RPMI7951 (cell line): ENCODE results near the gene SLC4A1. TPM values are rescaled to one million over a fixed set of nuclear protein-coding genes. Genes with fewer than 3 reads are reported as not detected.

Experiments used
- DNase-seq: peaks from one replicate; pipeline ENCODE4 v3.0.0-alpha.2; 2012; ENCODE audit warnings: low read depth
- total RNA-seq: library from RNA; depleted of rRNA; stranded (reverse); fragments of >200 nt; shearing (Covaris generic); gene quantifications from 2 replicates; pipeline ENCODE4 v1.2.3, GENCODE V29; 2014

Gene SLC4A1
- total RNA-seq, 1 experiment from 2014 or later = not detected

GRCh38 chr17:44283344-44284023, 15.5 kb upstream of the SLC4A1 start:
- DNase-seq = no peak

GRCh38 chr17:44282264-44282663, 14.3 kb upstream of the SLC4A1 start:
- no peak for DNase-seq

DNA sequence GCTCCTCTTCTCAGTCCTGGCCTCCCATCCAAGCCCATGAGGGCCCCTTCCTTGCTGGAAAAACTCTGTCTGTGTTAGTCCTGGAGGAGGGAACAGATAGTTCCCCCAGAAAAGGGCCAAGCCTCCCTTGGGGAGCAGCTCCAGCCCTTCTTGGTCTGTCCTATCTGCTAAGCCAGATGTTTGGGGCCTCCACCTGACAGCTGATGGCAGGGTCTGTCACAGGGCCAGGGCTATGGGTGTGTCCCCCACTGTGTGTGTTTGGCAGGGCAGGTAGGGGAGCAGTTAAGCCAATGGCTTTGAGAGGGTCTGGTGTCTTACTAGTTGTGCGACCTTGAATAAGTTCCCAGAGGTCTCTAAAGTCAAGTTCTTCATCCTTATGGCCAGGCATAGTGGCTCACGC, 13.6 kb upstream of the SLC4A1 start:
- no peak for DNase-seq

- no peak for DNase-seq
Observed at GRCh38 chr17:44280392-44280937, 12.5 kb upstream of the SLC4A1 start.

DNA sequence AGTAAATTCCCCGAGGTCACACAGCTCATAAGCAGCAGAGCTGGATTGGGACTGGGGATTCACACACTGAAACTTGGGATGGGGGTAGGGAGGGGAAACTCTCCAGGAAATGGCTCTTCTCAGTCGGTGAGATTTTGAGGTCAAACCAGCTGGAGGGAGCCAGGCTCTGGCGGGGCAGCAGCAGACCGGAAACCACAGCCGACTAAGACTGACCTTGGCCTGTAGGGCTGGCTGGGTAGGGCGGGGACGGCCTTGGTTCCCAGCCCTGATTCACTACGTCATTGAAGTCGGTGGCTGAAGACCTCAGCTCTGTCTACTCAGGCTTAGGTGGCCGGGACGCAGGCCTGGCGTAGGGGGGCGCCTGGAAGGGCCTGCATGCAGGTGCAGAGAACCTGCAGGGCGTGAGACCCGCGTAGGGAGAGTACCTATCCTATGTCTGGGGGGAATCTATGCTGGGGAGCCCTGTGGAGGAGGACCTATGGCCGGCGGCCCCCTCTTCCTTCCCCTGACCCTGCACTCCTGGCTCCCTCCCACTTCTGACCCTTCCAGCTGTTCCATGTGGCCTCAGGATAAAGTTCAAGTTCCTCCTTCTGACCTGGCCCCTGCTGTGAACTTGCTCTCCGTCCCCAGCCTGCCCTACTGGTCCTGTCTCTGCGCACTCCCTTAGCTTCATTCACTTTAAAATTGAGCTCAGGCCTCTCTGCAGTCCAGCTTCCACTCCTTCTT, 11.9 kb upstream of the SLC4A1 start:
- peak; percentile 92 for DNase-seq

DNA sequence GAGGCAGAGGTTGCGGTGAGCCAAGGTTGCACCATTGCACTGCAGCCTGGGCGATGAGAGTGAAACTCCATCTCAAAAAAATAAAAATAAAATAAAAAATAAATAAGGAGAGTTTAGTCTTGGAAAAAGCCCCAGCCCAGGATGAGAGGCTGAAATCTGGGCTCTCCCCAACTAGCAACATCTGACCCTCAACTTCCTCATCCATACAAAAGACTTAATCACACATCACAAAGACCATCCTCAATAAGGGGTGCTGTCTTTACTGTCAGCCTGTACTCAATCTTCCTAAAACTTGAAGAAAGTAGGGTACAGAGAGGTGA, 11.4 kb upstream of the SLC4A1 start:
- DNase-seq = no peak

DNA sequence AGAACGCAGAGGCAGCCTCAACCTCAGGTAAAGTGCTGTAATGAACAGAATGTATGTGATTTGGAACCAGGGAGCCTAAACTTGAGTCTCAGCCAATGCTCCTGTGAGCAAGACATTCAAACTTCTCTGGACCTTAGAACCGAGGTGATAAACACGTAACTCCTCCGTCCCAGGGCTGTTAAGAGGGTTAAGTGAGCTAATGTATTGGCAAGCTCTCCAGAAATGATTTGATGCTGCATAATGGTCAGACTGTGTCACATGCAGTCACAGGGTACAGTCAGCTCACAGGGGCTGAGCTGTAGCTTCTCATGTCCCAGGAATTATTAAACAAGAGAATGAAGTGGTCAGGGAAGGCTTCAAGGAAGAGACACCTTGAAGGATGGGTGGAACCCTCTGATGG, 10.0 kb upstream of the SLC4A1 start:
- DNase-seq = no peak

GRCh38 chr17:44273607-44274006, 5.7 kb upstream of the SLC4A1 start:
- no peak for DNase-seq

GRCh38 chr17:44272954-44273353, 5.0 kb upstream of the SLC4A1 start:
- DNase-seq = no peak

DNA sequence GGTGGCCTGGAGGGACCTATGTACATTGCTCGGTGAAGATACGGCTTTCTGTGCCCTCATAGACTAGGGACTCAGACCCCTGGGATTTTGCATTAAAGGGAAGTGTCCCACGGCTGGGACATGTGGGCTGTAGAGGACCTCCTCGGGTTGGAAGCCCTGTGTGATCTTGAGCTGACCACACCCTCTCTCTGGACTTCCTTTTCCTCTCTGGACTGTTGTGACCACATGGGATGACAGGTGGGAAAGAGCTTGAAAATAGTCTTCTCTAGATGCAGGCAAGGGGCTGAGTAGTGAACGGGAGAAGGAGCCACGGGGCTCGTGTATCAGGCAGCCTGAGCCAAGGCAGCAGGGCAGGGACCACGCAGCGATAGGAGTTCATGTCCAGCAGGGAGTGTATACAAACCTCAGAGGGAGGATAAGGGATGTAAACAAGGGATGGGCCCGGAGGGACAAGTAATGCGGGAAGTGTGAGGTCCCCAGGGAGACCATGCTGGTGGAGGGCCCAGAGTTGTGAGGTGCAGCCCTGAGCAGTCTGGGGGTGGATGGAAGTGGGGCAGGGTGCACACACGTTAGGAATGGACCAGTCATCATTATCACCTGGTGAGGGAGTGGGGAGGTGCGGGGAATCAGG, 4.5 kb upstream of the SLC4A1 start:
- no peak for DNase-seq

DNA sequence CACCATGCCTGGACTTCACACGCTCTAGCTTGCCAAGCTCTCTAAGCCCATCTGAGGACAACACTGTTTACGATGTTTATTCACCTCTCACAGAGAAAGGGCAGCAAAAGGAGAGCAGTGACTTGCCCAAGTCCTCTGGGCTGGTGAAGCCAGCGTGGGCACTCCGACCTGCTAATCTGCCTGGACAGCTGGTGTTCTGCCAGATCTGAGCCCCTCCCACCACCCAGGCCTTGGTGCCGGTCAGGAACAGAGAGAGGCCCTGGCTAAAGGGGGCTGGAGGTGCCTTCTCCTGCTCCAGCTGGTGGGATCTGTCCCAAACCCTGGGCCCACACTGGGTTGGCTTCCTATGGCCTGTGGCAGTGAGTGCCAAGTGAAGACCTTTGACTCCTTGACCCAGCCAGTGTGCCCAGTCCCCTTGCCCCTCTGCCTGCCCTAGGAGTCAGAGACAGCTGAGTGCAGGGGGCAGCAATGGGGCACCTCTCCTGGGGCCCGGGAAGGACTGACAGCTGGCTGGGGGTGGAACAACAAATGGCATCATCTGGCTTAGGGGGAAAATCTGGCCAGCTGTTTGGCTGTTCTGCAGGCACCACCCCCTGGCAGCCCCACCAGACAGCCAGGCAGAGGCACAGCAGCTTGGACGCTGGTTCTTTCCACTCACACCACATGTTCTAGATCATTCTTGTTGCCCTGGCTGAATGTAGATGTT, 1.8 kb upstream of the SLC4A1 start:
- no peak for DNase-seq

GRCh38 chr17:44268709-44269534, 987 bp upstream of the SLC4A1 start:
- no peak for DNase-seq

- no peak for DNase-seq
Observed at GRCh38 chr17:44267165-44267455, 825 bp downstream of the SLC4A1 start.

DNA sequence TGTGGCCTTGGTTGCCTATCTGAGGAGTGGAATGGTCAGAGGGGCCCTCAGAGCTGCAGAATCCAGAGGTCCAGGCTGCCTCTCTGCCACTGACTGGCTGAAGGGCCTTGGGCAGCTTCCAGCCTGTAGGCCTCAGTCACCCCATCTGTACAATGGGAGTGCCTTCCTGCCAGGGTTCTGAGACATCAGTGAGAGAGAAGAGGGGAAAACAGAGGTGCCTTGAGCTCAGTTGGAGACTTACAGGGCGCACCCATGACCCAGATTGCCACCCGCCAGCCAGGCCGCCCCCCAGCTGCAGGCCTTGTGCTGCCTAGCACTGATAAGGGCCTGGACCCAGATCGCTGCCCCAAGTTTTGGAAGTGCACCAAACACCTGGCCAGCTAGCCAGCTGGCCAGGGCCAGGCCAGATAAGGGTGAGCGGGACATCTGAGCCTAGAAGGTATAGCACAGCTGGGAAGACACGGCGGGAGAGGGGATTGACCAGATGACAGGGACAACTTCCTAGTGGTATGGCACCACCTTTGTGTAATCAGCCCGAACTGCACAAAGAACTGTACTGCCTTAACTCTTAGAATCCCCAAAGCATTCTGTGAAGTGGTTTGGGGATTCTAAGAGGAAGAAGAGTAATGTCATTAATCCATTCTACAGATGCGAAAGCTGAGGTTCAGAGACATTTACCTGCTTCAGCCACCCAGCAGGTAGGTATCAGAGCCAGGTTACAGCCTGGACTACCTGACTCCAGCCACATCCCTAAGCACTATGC, 1.4 kb downstream of the SLC4A1 start:
- no peak for DNase-seq

DNA sequence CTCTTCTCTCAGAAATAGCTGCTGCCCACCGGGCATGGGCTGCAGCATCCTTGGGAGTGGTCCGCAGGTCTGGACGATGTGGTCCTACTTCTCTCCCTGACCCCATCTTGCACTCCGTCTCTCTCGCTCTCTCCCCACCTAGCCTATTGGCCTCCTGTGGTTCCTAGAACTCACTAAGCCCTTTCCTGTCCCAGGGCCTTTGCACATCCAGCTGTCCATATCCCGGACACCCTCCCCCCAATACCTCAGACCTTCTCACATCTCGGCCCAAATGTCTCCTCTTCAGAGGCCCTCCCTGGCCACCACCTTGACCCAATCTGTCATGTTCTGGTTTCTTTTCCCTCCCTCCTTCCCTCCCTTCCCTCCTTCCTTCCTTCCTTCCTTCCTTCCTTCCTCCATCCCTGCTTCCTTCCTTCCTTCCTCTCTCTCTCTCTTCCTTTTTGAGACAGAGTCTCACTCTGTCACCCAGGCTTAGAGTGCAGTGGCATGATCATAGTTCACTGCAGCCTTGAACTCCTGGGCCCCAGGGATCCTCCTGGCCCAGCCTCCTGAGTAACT, 4.5 kb downstream of the SLC4A1 start:
- DNase-seq = no peak

GRCh38 chr17:44262654-44263225, 5.2 kb downstream of the SLC4A1 start:
- no peak for DNase-seq

DNA sequence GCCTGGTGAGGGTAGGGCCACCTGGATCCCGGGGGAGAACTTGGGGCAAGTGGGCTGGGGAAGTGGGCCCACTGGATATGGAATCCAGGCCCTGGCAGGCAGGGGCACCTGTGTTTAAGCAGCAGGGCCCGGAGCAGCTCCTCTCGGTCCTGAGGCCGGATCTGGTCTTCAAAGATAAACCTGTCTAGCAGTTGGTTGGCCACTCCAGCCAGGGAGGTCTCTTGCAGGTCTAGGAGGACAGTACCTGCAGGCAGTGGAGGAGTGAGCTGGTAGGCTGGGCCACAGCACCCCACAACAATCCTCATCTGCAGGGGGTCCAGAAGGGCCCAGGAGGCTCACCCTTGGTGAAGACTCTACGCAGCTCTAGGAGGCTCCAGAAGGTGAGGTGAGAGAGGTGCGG, 7.6 kb downstream of the SLC4A1 start:
- DNase-seq = no peak

DNA sequence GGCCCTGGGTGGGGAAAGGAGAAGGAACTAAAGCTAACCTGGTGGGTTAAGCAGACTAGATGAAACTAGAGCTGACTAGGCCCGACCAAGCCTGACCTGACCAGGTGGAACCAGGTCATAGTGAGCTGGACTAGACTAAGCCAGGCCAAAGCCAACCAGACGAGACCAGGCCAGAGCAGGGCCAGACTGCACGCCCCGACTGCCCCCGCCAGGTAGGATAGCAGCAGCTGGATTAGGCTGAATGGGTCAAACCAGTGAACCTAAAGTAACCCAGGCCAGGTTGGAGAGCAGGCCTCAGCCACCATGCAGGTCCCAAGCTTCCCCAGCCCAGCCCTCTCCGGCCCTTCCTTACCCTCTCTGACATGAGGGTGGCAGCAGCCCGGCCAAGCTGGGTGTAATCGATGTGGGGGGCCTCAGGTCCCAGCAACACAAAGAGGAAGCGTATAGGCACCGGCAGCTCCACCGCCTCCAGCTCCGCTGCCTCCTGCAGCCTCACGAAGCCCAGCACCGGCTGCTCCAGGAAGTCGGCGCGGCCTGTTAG, 9.1 kb downstream of the SLC4A1 start:
- DNase-seq = no peak

GRCh38 chr17:44257815-44258760, 9.8 kb downstream of the SLC4A1 start:
- DNase-seq = no peak
